EL (cell line): ENCODE measurements around the gene MEGF9.

ENCODE experiments used
- DNase-seq: peaks from one replicate; pipeline ENCODE4 v3.0.0-alpha.2; 2016

The MEGF9 gene

GRCh38 chr9:120730654-120731514 lies 16.6 kb upstream of the MEGF9 start:
- peak; percentile 93 for DNase-seq

GRCh38 chr9:120729791-120730241 lies 15.5 kb upstream of the MEGF9 start:
- DNase-seq = no peak

GRCh38 chr9:120726484-120726883 lies 12.2 kb upstream of the MEGF9 start:
- DNase-seq = no peak

GRCh38 chr9:120725907-120726306 lies 11.6 kb upstream of the MEGF9 start:
- DNase-seq = no peak

GRCh38 chr9:120724757-120725400 lies 10.6 kb upstream of the MEGF9 start:
- no peak for DNase-seq

- no peak for DNase-seq
These were observed 9.3 kb upstream of the MEGF9 start for GRCh38 chr9:120723565-120723964.

GRCh38 chr9:120720404-120720803 lies 6.1 kb upstream of the MEGF9 start:
- no peak for DNase-seq

- no peak for DNase-seq
These were observed 4.0 kb upstream of the MEGF9 start for GRCh38 chr9:120718316-120718715.

GRCh38 chr9:120717176-120717575 lies 2.9 kb upstream of the MEGF9 start:
- DNase-seq = no peak

GRCh38 chr9:120716483-120716882 lies 2.2 kb upstream of the MEGF9 start:
- DNase-seq = no peak

GRCh38 chr9:120715389-120715924 lies 1.2 kb upstream of the MEGF9 start:
- peak; percentile 82 for DNase-seq

GRCh38 chr9:120714846-120715388 lies 647 bp upstream of the MEGF9 start:
- no peak for DNase-seq

GRCh38 chr9:120713257-120714087 lies 798 bp downstream of the MEGF9 start:
- DNase-seq = peak; percentile 14

GRCh38 chr9:120712539-120713031 lies 1.7 kb downstream of the MEGF9 start:
- no peak for DNase-seq

- DNase-seq = no peak
These were observed 2.3 kb downstream of the MEGF9 start for GRCh38 chr9:120711841-120712538.

- DNase-seq = no peak
These were observed 2.9 kb downstream of the MEGF9 start for GRCh38 chr9:120711354-120711753.

GRCh38 chr9:120710110-120710981 lies 3.9 kb downstream of the MEGF9 start:
- DNase-seq = no peak

GRCh38 chr9:120708526-120709224 lies 5.6 kb downstream of the MEGF9 start:
- peak; percentile 57 for DNase-seq

GRCh38 chr9:120707170-120707569 lies 7.1 kb downstream of the MEGF9 start:
- DNase-seq = no peak

- DNase-seq = no peak
These were observed 9.1 kb downstream of the MEGF9 start for GRCh38 chr9:120705174-120705573.
